GM21737 (cell line): Measurements from ENCODE around the gene SLC7A6OS.
A peak's percentile ranks its signal among the peaks of the same experiment; 100 is the strongest.

Source experiments
- ATAC-seq: cut with Tn5 transposase; IDR thresholded peaks from one replicate; pipeline ENCODE4 v1.9.1; 2021; ENCODE audit warnings: mild to moderate bottlenecking, moderate library complexity; ENCODE audit not compliant: unreplicated experiment

Gene SLC7A6OS

GRCh38 chr16:68282064-68282452, 28.7 kb downstream of the SLC7A6OS start:
- ATAC-seq: no peak

- no peak for ATAC-seq
These were observed 29.2 kb downstream of the SLC7A6OS start for GRCh38 chr16:68281368-68282063.

- ATAC-seq: no peak
These were observed 30.8 kb downstream of the SLC7A6OS start for GRCh38 chr16:68279726-68280558.

GRCh38 chr16:68276223-68276622, 34.5 kb downstream of the SLC7A6OS start:
- ATAC-seq: no peak

GRCh38 chr16:68275611-68276191, 35.0 kb downstream of the SLC7A6OS start:
- peak; percentile 42 for ATAC-seq

GRCh38 chr16:68274441-68274840, 36.3 kb downstream of the SLC7A6OS start:
- no peak for ATAC-seq

- no peak for ATAC-seq
These were observed 36.9 kb downstream of the SLC7A6OS start for GRCh38 chr16:68273896-68274295.

GRCh38 chr16:68273459-68273858, 37.3 kb downstream of the SLC7A6OS start:
- no peak for ATAC-seq

GRCh38 chr16:68272507-68273209, 38.1 kb downstream of the SLC7A6OS start:
- no peak for ATAC-seq

- no peak for ATAC-seq
These were observed 40.4 kb downstream of the SLC7A6OS start for GRCh38 chr16:68270353-68270752.

GRCh38 chr16:68269793-68270192, 41.0 kb downstream of the SLC7A6OS start:
- ATAC-seq: no peak

- no peak for ATAC-seq
These were observed 42.9 kb downstream of the SLC7A6OS start for GRCh38 chr16:68267612-68268405.

GRCh38 chr16:68265078-68265920, 45.4 kb downstream of the SLC7A6OS start:
- no peak for ATAC-seq

GRCh38 chr16:68264128-68265077, 46.3 kb downstream of the SLC7A6OS start, which contains the start of gene SLC7A6:
SLC7A6 (plus strand) TSS chr16:68264526; CDS start chr16:68274727, 10,201 bp downstream.
- peak; percentile 68 for ATAC-seq

- peak; percentile 10 for ATAC-seq
These were observed 47.1 kb downstream of the SLC7A6OS start for GRCh38 chr16:68263559-68264127.

GRCh38 chr16:68259007-68259825, 51.5 kb downstream of the SLC7A6OS start:
- ATAC-seq: no peak
